Endothelial cell of umbilical vein (primary cell): ENCODE results near the gene CDC42EP3. TPM values are rescaled to one million over a fixed set of nuclear protein-coding genes. Genes with fewer than 3 reads are reported as not detected.

Experiments
- BruUV-seq: library from RNA; stranded (reverse); fragments of 400-500 nt; replicated peaks from 2 replicates; lab custom pipeline; 2021; lab: Mats Ljungman, UMichigan
- CTCF ChIA-PET: fragments of 300-600, 350-600 bp; sonication (Branson Sonifier 250); formaldehyde crosslinking; loops from one replicate; lab custom pipeline; 2021; ENCODE audit warnings: antibody characterized with exemption, inconsistent platforms; lab: Charles Lee
- POLR2A ChIA-PET: fragments of 300-600, 350-600 bp; sonication (Branson Sonifier 250); formaldehyde crosslinking; loops from one replicate; lab custom pipeline; 2021; ENCODE audit warnings: antibody characterized with exemption, inconsistent platforms; lab: Charles Lee
- DNase-seq: peaks from one replicate; pipeline ENCODE4 v3.0.0-alpha.2; 2011; ENCODE audit warnings: low read depth, low spot score
- FAIRE-seq: peaks from 2 replicates; lab custom pipeline; 2011; peaks lifted over from hg19 to GRCh38; lab: Jason Lieb, UNC
- H2AFZ ChIP-seq: 2 replicates; pipeline ENCODE4 v1.6.0; 2012; ENCODE audit warnings: low read depth, low read length, control low read depth, inconsistent platforms
- H3K27ac ChIP-seq: 2 replicates; pipeline ENCODE4 v1.5.1; 2011; ENCODE audit warnings: low read depth, mild to moderate bottlenecking, control low read depth, low read length, moderate library complexity; ENCODE audit not compliant: insufficient read depth
- H3K27me3 ChIP-seq, 2 experiments: 2 replicates each; pipeline versions ENCODE4 v1.6.0 to v1.6.1; 2011; ENCODE audit warnings: low read length in 2 of 2, mixed read lengths in 1 of 2; ENCODE audit not compliant: control insufficient read depth in 2 of 2, insufficient read depth in 2 of 2
- H3K36me3 ChIP-seq, 2 experiments: 2 replicates in 1 of 2; 3 replicates in 1 of 2; pipeline ENCODE4 v1.5.1; 2011; ENCODE audit warnings: low read length in 2 of 2, mild to moderate bottlenecking in 1 of 2, moderate library complexity in 1 of 2; ENCODE audit not compliant: control insufficient read depth in 2 of 2, insufficient read depth in 2 of 2; ENCODE audit errors: extremely low read depth in 1 of 2
- H3K4me1 ChIP-seq: 3 replicates; pipeline ENCODE4 v1.5.1; 2011; ENCODE audit warnings: mild to moderate bottlenecking, low read length; ENCODE audit not compliant: control insufficient read depth, insufficient read depth; ENCODE audit errors: extremely low read depth
- H3K4me2 ChIP-seq: 2 replicates; pipeline ENCODE4 v1.6.1; 2011; ENCODE audit warnings: low read length, control low read depth, mixed read lengths; ENCODE audit not compliant: insufficient read depth
- H3K4me3 ChIP-seq, 3 experiments: fragments of 200-600 bp in 1 of 3; sonication (generic), shearing (Covaris generic) in 1 of 3; replicated peaks in 1 of 3; 2 replicates each; pipeline ENCODE4 v1.5.1; 2011 to 2016; ENCODE audit warnings: control low read depth in 3 of 3, low read length in 3 of 3, mild to moderate bottlenecking in 2 of 3, inconsistent platforms in 1 of 3, low read depth in 1 of 3, moderate library complexity in 1 of 3; ENCODE audit not compliant: insufficient read depth in 1 of 3
- H3K79me2 ChIP-seq: 2 replicates; pipeline ENCODE4 v1.6.0; 2012; ENCODE audit warnings: low read length, inconsistent platforms; ENCODE audit not compliant: control insufficient read depth, insufficient read depth
- H3K9ac ChIP-seq: replicated peaks from 2 replicates; pipeline ENCODE3; 2011; ENCODE audit warnings: low read length, control low read depth; ENCODE audit not compliant: insufficient read depth; ENCODE audit errors: extremely low read depth
- H3K9me1 ChIP-seq: replicated peaks from 3 replicates; pipeline ENCODE4 v1.6.0; 2011; ENCODE audit warnings: mild to moderate bottlenecking, low read length; ENCODE audit not compliant: control insufficient read depth, insufficient read depth; ENCODE audit errors: extremely low read depth
- H3K9me3 ChIP-seq: replicated peaks from 2 replicates; pipeline ENCODE4 v1.5.1; 2012; ENCODE audit warnings: low read length, inconsistent platforms; ENCODE audit not compliant: control insufficient read depth, insufficient read depth
- H4K20me1 ChIP-seq: replicated peaks from 2 replicates; pipeline ENCODE3; 2011; ENCODE audit warnings: mild to moderate bottlenecking, low read length; ENCODE audit not compliant: control insufficient read depth, insufficient read depth; ENCODE audit errors: extremely low read depth
- CTCF ChIP-seq, 2 donors: IDR thresholded peaks; 1 replicate in 1 of 2; 2 replicates in 1 of 2; pipeline ENCODE4 v1.5.1; 2011; ENCODE audit warnings: low read length in 2 of 2, mild to moderate bottlenecking in 2 of 2, moderate library complexity in 2 of 2, control low read depth in 1 of 2, inconsistent platforms in 1 of 2, low read depth in 1 of 2; ENCODE audit not compliant: insufficient read depth in 1 of 2; ENCODE audit errors: extremely low read depth in 1 of 2
- EZH2 ChIP-seq: IDR thresholded peaks from 2 replicates; pipeline ENCODE4 v1.6.1; 2012; ENCODE audit warnings: borderline replicate concordance, low read depth, mild to moderate bottlenecking, moderate library complexity, low read length, inconsistent platforms; ENCODE audit not compliant: severe bottlenecking
- JUN ChIP-seq: IDR thresholded peaks from 2 replicates; pipeline ENCODE4 v1.6.1; 2011; ENCODE audit warnings: borderline replicate concordance, low read depth; ENCODE audit not compliant: insufficient read length, insufficient read depth
- MAX ChIP-seq: IDR thresholded peaks from 2 replicates; pipeline ENCODE4 v1.6.1; 2011; ENCODE audit not compliant: insufficient read depth, insufficient read length
- MYC ChIP-seq: IDR thresholded peaks from one replicate; pipeline ENCODE4 v1.6.1; 2011; ENCODE audit warnings: mild to moderate bottlenecking, low read depth, low read length
- POLR2AphosphoS5 ChIP-seq: IDR thresholded peaks from 2 replicates; pipeline ENCODE4 v1.6.1; 2012; ENCODE audit warnings: low read depth, mild to moderate bottlenecking, control low read depth, low read length, moderate library complexity; ENCODE audit not compliant: insufficient read depth
- dilution Hi-C: fragments of 300-500 bp; cut with MboI; formaldehyde crosslinking; loops from one replicate; pipeline ENCODE4 v1.15.0; 2019; ENCODE audit warnings: low sequenced_read_pairs; ENCODE audit not compliant: extremely low pct_ligation_motif_present
- intact Hi-C: fragments of 100-400 bp; cut with micrococcal nuclease; formaldehyde crosslinking; loops from one replicate; pipeline ENCODE4 v1.10.0; 2022
- polyA plus RNA-seq, 4 experiments: library from polyadenylated mRNA; depleted of rRNA in 3 of 4; stranded (reverse) in 3 of 4; unstranded in 1 of 4; fragments of >200 nt; gene quantifications; 2 replicates each; pipeline versions ENCODE4 v1.2.1 to v1.2.3, GENCODE V29; 2011 to 2012; ENCODE audit warnings: missing spikeins in 1 of 4
- total RNA-seq: library from RNA; stranded (reverse); gene quantifications from 2 replicates; pipeline ENCODE4 v1.2.3, GENCODE V29; 2021

The CDC42EP3 gene
- total and polyA plus RNA-seq, 2 donors (not counting 3 experiments of a cell fraction or from before 2014, with no cell fraction given): 14.6 to 54.7 TPM

GRCh38 chr2:37718515-37719161 lies 47.2 kb upstream of the CDC42EP3 start:
- Histone ChIP-seq H3K27ac (no peak overlapping the region), H2AFZ (no peak overlapping the region), H3K4me3 (no peak overlapping the region), H3K27me3 (no peaks in the 10 kb centered on the region), H3K79me2 (no peaks in the 10 kb centered on the region), H3K4me2 (no peak overlapping the region), H3K36me3 (no peaks in the 10 kb centered on the region), H3K9ac (no peak overlapping the region), H3K9me3 (no peaks in the 10 kb centered on the region), H3K9me1 (no peaks in the 10 kb centered on the region), H3K4me1 (no peaks in the 10 kb centered on the region), H4K20me1 (no peaks in the 10 kb centered on the region)
- TF ChIP-seq CTCF (IDR thresholded peaks at IDR 0.05; ENCODE audit: extremely low read depth in 1 of 2, insufficient read depth in 1 of 2, low read depth in 1 of 2, low read length in 2 of 2) (no peak), JUN (no peak), MYC (no peak), EZH2 (no peak), POLR2AphosphoS5 (no peak), MAX (no peak)
- CTCF ChIA-PET: interaction anchor here (1.9 kb wide), 1 partner anchor 159 kb away, joined by 7 read pairs; no protein-coding TSS in a partner anchor
- DNase-seq (no peak), FAIRE-seq (no peak)
- intact Hi-C loops: no loop called here
- no TSS peak for BruUV-seq
- POLR2A ChIA-PET: no interaction called here
- dilution Hi-C loops: no loop called here
